ENCODE results near the gene RAE1. TPM values are rescaled to one million over a fixed set of nuclear protein-coding genes. Genes with fewer than 3 reads are reported as not detected.

The RAE1 gene
- total RNA-seq, 4 donors from 2014 or later: 30.5 to 45.7 (median 34.5) TPM

DNA sequence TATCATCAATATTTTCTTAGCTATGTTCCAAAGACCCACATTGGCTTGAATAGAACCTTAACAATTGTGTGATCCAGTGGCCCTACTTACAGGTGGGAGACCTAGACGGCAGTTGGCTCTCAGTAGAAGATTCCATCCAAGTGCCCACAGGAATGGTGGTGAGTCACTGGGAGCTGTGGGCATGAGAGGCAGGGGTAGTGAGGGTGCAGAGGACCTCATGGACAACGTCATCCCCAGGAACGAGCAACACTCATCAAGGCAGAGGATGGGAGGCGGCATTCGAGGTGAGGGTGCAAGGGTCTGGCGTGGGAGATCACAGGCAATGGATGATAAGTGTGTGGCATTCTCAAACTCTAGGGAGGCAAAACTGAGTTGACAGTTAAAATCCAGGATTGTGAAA is 38.9 kb upstream of the RAE1 start:
- TF ChIP-seq, protein P1, sequence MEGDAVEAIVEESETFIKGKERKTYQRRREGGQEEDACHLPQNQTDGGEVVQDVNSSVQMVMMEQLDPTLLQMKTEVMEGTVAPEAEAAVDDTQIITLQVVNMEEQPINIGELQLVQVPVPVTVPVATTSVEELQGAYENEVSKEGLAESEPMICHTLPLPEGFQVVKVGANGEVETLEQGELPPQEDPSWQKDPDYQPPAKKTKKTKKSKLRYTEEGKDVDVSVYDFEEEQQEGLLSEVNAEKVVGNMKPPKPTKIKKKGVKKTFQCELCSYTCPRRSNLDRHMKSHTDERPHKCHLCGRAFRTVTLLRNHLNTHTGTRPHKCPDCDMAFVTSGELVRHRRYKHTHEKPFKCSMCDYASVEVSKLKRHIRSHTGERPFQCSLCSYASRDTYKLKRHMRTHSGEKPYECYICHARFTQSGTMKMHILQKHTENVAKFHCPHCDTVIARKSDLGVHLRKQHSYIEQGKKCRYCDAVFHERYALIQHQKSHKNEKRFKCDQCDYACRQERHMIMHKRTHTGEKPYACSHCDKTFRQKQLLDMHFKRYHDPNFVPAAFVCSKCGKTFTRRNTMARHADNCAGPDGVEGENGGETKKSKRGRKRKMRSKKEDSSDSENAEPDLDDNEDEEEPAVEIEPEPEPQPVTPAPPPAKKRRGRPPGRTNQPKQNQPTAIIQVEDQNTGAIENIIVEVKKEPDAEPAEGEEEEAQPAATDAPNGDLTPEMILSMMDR (IDR thresholded peaks at IDR 0.05): no peak
- TF ChIP-seq POLR2A (IDR thresholded peaks at IDR 0.05): no peak
- H3K4me3 ChIP-seq (ENCODE audit: low read depth, poor library complexity, severe bottlenecking): no peak overlapping the region
- DNase-seq (ENCODE audit: low spot score in 2 of 2): peak in 1 of 2 donors; percentile 43
- WGBS, 2 donors: 90 to 92% methylated on average over 6 of the region's 6 CpGs
- intact Hi-C loops (cut with DNase I; ENCODE audit: low total_unique reads): no loop called here

DNA sequence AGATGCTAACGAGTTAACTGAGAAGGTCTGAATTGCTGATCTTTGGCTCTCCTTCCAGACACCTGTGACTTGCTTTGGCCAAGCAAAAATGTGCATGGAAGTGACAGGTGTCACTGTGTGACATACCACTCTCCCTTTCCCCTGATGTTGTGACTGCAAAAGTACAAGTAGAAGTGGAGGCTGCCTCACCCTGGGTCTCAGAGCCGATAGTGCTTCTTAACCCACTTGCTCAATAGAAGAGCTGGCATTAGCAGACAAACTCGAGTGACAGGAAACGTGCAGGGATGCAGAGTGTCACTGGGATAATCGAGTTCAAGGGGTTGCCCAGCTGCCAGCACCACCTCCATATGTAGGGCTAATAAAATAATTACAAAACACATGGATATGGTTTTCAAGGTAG is 37.8 kb upstream of the RAE1 start:
- 50 to 56% methylated on average over 5 of the region's 5 CpGs for WGBS, 2 donors
- DNase-seq (ENCODE audit: low spot score in 2 of 2): peak in 1 of 2 donors; percentile 46
- intact Hi-C loops (cut with DNase I; ENCODE audit: low total_unique reads): no loop called here
- no peak for TF ChIP-seq POLR2A (IDR thresholded peaks at IDR 0.05)
- TF ChIP-seq, protein P1 (IDR thresholded peaks at IDR 0.05): no peak
- no peak overlapping the region for H3K4me3 ChIP-seq (ENCODE audit: low read depth, poor library complexity, severe bottlenecking)

DNA sequence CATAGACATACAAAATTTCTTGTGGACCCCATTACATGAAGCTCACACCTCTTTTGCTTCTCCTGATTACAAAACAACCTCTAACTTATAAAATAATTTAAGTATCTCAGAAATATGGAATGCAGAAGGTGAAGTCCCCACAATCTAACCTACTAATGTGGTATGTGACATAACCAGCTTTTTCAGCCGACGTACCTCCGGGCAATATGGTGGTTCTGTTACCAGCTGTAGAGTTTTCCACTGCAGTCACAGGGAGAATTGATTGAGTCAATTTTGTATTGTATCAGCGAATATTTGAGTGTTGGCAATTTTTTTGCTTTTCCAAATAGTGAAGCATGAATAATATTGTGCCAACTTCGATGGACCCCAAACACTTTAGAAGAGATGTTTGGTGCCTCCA is 37.1 kb upstream of the RAE1 start:
- H3K4me3 ChIP-seq (ENCODE audit: low read depth, poor library complexity, severe bottlenecking): no peak overlapping the region
- intact Hi-C loops (cut with DNase I; ENCODE audit: low total_unique reads): no loop called here
- 78 to 88% methylated on average over 5 of the region's 5 CpGs for WGBS, 2 donors
- DNase-seq (ENCODE audit: low spot score in 2 of 2): no peak
- TF ChIP-seq POLR2A (IDR thresholded peaks at IDR 0.05): no peak
- TF ChIP-seq, protein P1 (IDR thresholded peaks at IDR 0.05): no peak

DNA sequence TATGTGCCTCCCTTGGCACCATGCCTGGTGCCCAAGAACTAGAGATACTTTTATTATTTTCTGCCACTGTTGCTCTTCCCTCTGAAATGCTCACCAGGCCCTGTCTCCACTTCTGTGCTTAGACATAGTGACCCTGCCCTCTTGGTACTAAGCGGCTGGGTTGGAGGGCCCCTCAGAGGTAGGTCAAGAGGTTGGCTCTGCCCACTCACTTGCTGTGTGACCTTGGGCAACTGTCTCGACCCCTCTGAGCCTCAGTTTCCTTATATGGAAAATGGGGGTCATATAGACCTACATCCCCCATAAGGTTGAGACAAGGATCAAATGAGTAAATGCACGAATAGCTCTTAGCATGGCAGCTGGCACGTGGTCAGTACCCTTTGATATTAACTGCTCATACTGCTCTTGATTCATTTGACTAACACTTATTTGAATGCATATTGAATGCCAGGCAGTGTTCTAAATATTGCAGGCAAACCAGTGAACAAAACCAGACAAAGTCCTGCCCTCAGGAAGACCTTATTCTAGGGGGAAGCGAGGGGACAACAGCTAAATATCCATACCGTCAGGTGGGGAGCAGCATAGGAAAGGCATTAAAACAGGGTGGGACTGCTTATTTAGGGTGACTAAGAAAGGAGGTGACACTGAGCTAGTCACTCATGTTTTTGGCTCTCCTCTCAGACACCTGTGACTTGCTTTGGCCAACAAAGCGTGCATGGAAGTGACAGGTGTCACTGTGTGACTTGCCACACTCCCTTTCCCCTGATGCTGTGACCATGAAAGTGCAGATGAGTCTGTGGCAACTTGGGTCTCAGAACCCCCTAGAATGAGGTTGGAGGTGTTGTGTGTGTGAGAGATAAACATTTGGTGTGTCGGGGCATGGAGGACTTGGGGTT is 35.7 kb upstream of the RAE1 start:
- no peak overlapping the region for H3K4me3 ChIP-seq (ENCODE audit: low read depth, poor library complexity, severe bottlenecking)
- WGBS, 2 donors: 78 to 80% methylated on average over 8 of the region's 8 CpGs
- peak in 1 of 2 donors; percentile 53 for DNase-seq (ENCODE audit: low spot score in 2 of 2)
- TF ChIP-seq POLR2A (IDR thresholded peaks at IDR 0.05): no peak
- TF ChIP-seq, protein P1 (IDR thresholded peaks at IDR 0.05): no peak
- intact Hi-C loops (cut with DNase I; ENCODE audit: low total_unique reads): no loop called here

DNA sequence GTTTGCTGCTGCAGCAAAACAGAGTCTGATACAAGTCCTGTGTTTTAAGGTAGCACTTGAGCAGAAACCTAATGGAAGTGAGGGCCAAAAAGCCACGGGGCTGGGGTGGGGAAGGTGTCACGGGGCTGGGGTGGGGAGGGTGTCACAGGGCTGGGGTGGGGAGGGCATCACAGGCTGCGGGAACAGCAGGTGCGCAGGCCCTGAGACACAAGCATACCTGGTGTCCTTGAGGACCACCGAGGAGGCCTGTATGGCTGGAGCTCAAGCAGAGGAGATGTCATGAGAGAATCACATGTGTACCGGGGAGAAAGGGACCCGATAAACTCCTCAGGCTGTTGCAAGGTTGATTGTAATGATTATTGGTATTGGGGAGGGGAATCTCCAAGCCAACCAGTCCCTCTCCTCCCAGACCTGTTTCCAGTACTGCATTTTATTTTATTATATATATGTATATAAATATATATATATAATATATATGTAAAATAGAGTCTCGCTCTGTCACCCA is 35.0 kb upstream of the RAE1 start:
- no peak for TF ChIP-seq POLR2A (IDR thresholded peaks at IDR 0.05)
- TF ChIP-seq, protein P1 (IDR thresholded peaks at IDR 0.05): no peak
- H3K4me3 ChIP-seq (ENCODE audit: low read depth, poor library complexity, severe bottlenecking): no peak overlapping the region
- intact Hi-C loops (cut with DNase I; ENCODE audit: low total_unique reads): no loop called here
- DNase-seq (ENCODE audit: low spot score in 2 of 2): peak in 1 of 2 donors; percentile 74
- WGBS, 2 donors: 83% methylated on average over 8 of the region's 8 CpGs

Measured in lower leg skin (tissue), 4 donors.